Epithelial cell of esophagus (primary cell): ENCODE data around the gene ATP11A.

Experiments used
- DNase-seq: peaks from one replicate; pipeline ENCODE4 v3.0.0; 2010; ENCODE audit warnings: low read depth
- H3K4me3 ChIP-seq: 2 replicates; pipeline ENCODE4 v1.5.1; 2011; ENCODE audit warnings: mild to moderate bottlenecking, low read length, control low read depth
- CTCF ChIP-seq: IDR thresholded peaks from 2 replicates; pipeline ENCODE4 v1.5.1; 2011; ENCODE audit warnings: low read depth, mild to moderate bottlenecking, low read length, control low read depth, inconsistent platforms; ENCODE audit not compliant: insufficient read depth; ENCODE audit errors: missing control alignments

ATP11A gene

GRCh38 chr13:112769615-112770014 lies 79.8 kb downstream of the ATP11A start:
- no peak for DNase-seq
- no peak for TF ChIP-seq CTCF
- H3K4me3 ChIP-seq = no peak overlapping the region

- no peak for TF ChIP-seq CTCF
- DNase-seq = no peak
- H3K4me3 ChIP-seq = no peak overlapping the region
Measured at GRCh38 chr13:112770504-112770903, 80.7 kb downstream of the ATP11A start.

GRCh38 chr13:112771139-112771876 lies 81.5 kb downstream of the ATP11A start:
- no peak overlapping the region for H3K4me3 ChIP-seq
- no peak for DNase-seq
- TF ChIP-seq CTCF = no peak

- H3K4me3 ChIP-seq = no peak overlapping the region
- DNase-seq = no peak
- no peak for TF ChIP-seq CTCF
Measured at GRCh38 chr13:112771877-112772538, 82.2 kb downstream of the ATP11A start.

GRCh38 chr13:112772539-112772909 lies 82.7 kb downstream of the ATP11A start:
- no peak for DNase-seq
- H3K4me3 ChIP-seq = no peak overlapping the region
- TF ChIP-seq CTCF = no peak

GRCh38 chr13:112772929-112773328 lies 83.1 kb downstream of the ATP11A start:
- DNase-seq = no peak
- TF ChIP-seq CTCF = no peak
- no peak overlapping the region for H3K4me3 ChIP-seq
